Keratinocyte (primary cell): ENCODE results near the gene ZFPM1. TPM values are rescaled to one million over a fixed set of nuclear protein-coding genes. Genes with fewer than 3 reads are reported as not detected.
"Not testable (repeated sequence)": the region's sequence is repeated elsewhere in the genome, so short reads cannot be mapped to it uniquely, and the experiment has no call there.

Experiments
- DNase-seq: peaks from one replicate; pipeline ENCODE4 v3.0.0-alpha.2; 2011; ENCODE audit warnings: low read depth, missing footprints, low spot score
- FAIRE-seq: peaks from 2 replicates; lab custom pipeline; 2011; peaks lifted over from hg19 to GRCh38; lab: Jason Lieb, UNC
- H2AFZ ChIP-seq: 2 replicates; pipeline ENCODE4 v1.6.0; 2012; ENCODE audit warnings: low read length, control low read depth, inconsistent platforms; ENCODE audit not compliant: control insufficient read depth
- H3K27ac ChIP-seq: 2 replicates; pipeline ENCODE4 v1.5.1; 2011; ENCODE audit warnings: low read length; ENCODE audit not compliant: control insufficient read depth, insufficient read depth
- H3K27me3 ChIP-seq: 3 replicates; pipeline ENCODE4 v1.6.0; 2011; ENCODE audit warnings: low read length; ENCODE audit not compliant: control insufficient read depth, insufficient read depth; ENCODE audit errors: extremely low read depth
- H3K36me3 ChIP-seq, 2 experiments: 2 replicates in 1 of 2; 3 replicates in 1 of 2; pipeline ENCODE4 v1.5.1; 2011; ENCODE audit warnings: low read length in 2 of 2, mild to moderate bottlenecking in 1 of 2; ENCODE audit not compliant: control insufficient read depth in 2 of 2, insufficient read depth in 2 of 2; ENCODE audit errors: extremely low read depth in 1 of 2
- H3K4me1 ChIP-seq: 3 replicates; pipeline ENCODE4 v1.5.1; 2011; ENCODE audit warnings: low read length; ENCODE audit not compliant: control insufficient read depth, insufficient read depth; ENCODE audit errors: extremely low read depth
- H3K4me2 ChIP-seq: 3 replicates; pipeline ENCODE4 v1.6.0; 2011; ENCODE audit warnings: low read depth, low read length; ENCODE audit not compliant: control insufficient read depth, insufficient read depth; ENCODE audit errors: extremely low read depth
- H3K4me3 ChIP-seq, 3 experiments: fragments of 200-600 bp in 1 of 3; sonication (generic) in 1 of 3; 2 replicates in 2 of 3; 3 replicates in 1 of 3; pipeline ENCODE4 v1.5.1; 2011 to 2016; ENCODE audit warnings: low read length in 3 of 3, mild to moderate bottlenecking in 3 of 3, control low read depth in 2 of 3, inconsistent platforms in 1 of 3, low read depth in 1 of 3, mixed read lengths in 1 of 3, mixed run types in 1 of 3, moderate library complexity in 1 of 3; ENCODE audit not compliant: control insufficient read depth in 2 of 3, insufficient read depth in 2 of 3; ENCODE audit errors: extremely low read depth in 1 of 3
- H3K79me2 ChIP-seq: 2 replicates; pipeline ENCODE4 v1.6.0; 2012; ENCODE audit warnings: low read length; ENCODE audit not compliant: control insufficient read depth, insufficient read depth
- H3K9ac ChIP-seq: 3 replicates; pipeline ENCODE4 v1.6.0; 2011; ENCODE audit warnings: low read length; ENCODE audit not compliant: control insufficient read depth, insufficient read depth; ENCODE audit errors: extremely low read depth
- H3K9me1 ChIP-seq: 3 replicates; pipeline ENCODE4 v1.6.0; 2011; ENCODE audit warnings: low read length; ENCODE audit not compliant: control insufficient read depth, insufficient read depth; ENCODE audit errors: extremely low read depth
- H3K9me3 ChIP-seq: 2 replicates; pipeline ENCODE4 v1.5.1; 2012; ENCODE audit warnings: low read depth, low read length; ENCODE audit not compliant: control insufficient read depth
- H4K20me1 ChIP-seq: 3 replicates; pipeline ENCODE4 v1.6.0; 2011; ENCODE audit warnings: low read length; ENCODE audit not compliant: control insufficient read depth, insufficient read depth; ENCODE audit errors: extremely low read depth
- CTCF ChIP-seq, 3 experiments: IDR thresholded peaks in 1 of 3; conservative IDR thresholded peaks in 1 of 3; optimal IDR thresholded peaks in 1 of 3; 2 replicates in 2 of 3; 3 replicates in 1 of 3; pipeline versions ENCODE3 to v1.5.1; 2011; ENCODE audit warnings: low read length in 3 of 3, mild to moderate bottlenecking in 3 of 3, moderate library complexity in 2 of 3, control low read depth in 1 of 3, inconsistent platforms in 1 of 3; ENCODE audit not compliant: insufficient read depth in 2 of 3; ENCODE audit errors: extremely low read depth in 1 of 3
- EZH2 ChIP-seq: IDR thresholded peaks from one replicate; pipeline ENCODE4 v1.6.1; 2012; ENCODE audit warnings: inconsistent platforms, mild to moderate bottlenecking, low read length, moderate library complexity
- dilution Hi-C: fragments of 300-500 bp; cut with MboI; formaldehyde crosslinking; loops from one replicate; pipeline ENCODE4 v1.7.0; 2020; ENCODE audit warnings: low sequenced_read_pairs; ENCODE audit not compliant: extremely low pct_ligation_motif_present
- polyA plus RNA-seq, 5 experiments: library from polyadenylated mRNA; depleted of rRNA in 3 of 5; stranded (reverse) in 3 of 5; stranded (forward) in 1 of 5; unstranded in 1 of 5; fragments of >200 nt; gene quantifications; 1 replicate in 1 of 5; 2 replicates in 3 of 5; 3 replicates in 1 of 5; pipeline versions ENCODE4 v1.2.1 to v1.2.3, GENCODE V29; 2011 to 2012; ENCODE audit warnings: missing spikeins in 2 of 5, low read depth in 1 of 5, low replicate concordance in 1 of 5

The ZFPM1 gene
- polyA plus RNA-seq, 1 donor (not counting 4 experiments of a cell fraction or from before 2014, with no cell fraction given), result 0.42 TPM

DNA sequence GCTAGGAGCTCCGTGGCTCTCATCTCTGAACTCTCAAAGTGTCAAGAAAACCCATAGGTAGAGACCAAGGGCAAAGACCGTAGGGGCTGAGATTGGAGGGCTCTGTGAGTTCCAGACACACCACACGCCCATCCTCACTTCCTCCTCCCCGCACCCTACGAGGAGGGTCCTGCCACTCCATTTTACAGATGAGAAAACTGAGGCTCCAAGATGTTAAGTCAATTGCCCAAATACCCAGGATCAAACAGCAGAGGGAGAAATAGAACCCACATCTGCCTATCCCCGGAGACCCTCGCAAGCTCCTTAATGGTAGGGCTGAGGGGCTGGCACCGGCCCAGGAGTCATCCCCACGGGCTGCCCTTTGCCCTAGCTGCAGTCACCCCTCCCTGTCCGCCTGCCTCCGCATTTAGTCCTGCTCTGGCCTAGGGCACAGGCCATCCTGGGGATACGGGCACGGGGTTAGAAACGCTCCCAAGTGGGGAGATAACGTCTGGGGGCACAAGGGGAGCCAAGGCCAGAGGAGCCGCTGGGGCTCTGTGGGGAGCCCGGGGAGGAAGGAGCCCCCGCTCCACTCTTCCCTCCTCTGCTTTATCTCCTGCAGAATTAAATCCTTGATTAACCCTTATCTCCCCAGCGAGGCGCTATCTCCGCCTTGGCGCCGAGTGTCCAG lies 63.0 kb downstream of the ZFPM1 start:
- Histone ChIP-seq H3K27ac (no peak overlapping the region), H4K20me1 (no peaks in the 10 kb centered on the region), H3K36me3 (no peaks in the 10 kb centered on the region), H2AFZ (no peak overlapping the region), H3K79me2 (no peaks in the 10 kb centered on the region), H3K9me1 (no peaks in the 10 kb centered on the region), H3K4me1 (no peaks in the 10 kb centered on the region), H3K9ac (no peak overlapping the region), H3K4me2 (no peak overlapping the region), H3K9me3 (no peaks in the 10 kb centered on the region), H3K27me3 (no peaks in the 10 kb centered on the region), H3K4me3 (no peak overlapping the region)
- TF ChIP-seq CTCF (optimal IDR thresholded peaks at IDR 0.05 in 1 of 3, IDR thresholded peaks at IDR 0.05 in 1 of 3, conservative IDR thresholded peaks at IDR 0.05 in 1 of 3; ENCODE audit: extremely low read depth in 1 of 3, insufficient read depth in 2 of 3, low read length in 3 of 3), result no peak
- TF ChIP-seq EZH2, result no peak
- dilution Hi-C loops, result no loop called here
- no peak for DNase-seq
- no peak for FAIRE-seq

DNA sequence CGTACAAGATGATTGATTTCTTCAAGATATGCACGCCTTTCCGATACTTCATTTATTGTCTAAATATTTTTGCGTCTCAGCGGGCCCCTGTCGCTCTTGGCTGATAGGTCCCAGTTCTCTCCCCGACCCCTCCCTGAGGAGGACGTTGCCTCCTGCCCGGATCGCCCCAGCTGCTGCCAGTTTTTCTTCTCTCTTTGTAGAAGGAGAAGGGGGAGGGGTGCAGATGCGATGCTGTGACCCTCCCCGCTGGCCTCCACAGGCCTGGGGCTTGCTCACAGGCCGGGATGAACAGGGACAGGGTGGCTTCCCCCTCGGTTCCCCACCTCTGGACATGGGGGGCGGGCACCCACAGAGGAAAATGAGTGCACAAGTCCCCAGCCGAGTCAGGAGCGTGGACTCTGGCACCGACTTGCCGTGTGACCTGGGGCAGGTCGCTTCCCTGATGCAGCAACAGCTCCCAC lies 63.6 kb downstream of the ZFPM1 start:
- Histone ChIP-seq H3K4me2 (no peak overlapping the region), H3K27me3 (no peaks in the 10 kb centered on the region), H3K36me3 (no peaks in the 10 kb centered on the region), H3K9me3 (no peaks in the 10 kb centered on the region), H3K4me3 (no peak overlapping the region), H3K9me1 (no peaks in the 10 kb centered on the region), H3K27ac (no peak overlapping the region), H3K9ac (no peak overlapping the region), H3K4me1 (no peaks in the 10 kb centered on the region), H2AFZ (no peak overlapping the region), H3K79me2 (no peaks in the 10 kb centered on the region), H4K20me1 (no peaks in the 10 kb centered on the region)
- TF ChIP-seq EZH2 (no peak), CTCF (optimal IDR thresholded peaks at IDR 0.05 in 1 of 3, IDR thresholded peaks at IDR 0.05 in 1 of 3, conservative IDR thresholded peaks at IDR 0.05 in 1 of 3; ENCODE audit: extremely low read depth in 1 of 3, insufficient read depth in 2 of 3, low read length in 3 of 3) (no peak)
- FAIRE-seq, result no peak
- no peak for DNase-seq
- dilution Hi-C loops, result no loop called here

DNA sequence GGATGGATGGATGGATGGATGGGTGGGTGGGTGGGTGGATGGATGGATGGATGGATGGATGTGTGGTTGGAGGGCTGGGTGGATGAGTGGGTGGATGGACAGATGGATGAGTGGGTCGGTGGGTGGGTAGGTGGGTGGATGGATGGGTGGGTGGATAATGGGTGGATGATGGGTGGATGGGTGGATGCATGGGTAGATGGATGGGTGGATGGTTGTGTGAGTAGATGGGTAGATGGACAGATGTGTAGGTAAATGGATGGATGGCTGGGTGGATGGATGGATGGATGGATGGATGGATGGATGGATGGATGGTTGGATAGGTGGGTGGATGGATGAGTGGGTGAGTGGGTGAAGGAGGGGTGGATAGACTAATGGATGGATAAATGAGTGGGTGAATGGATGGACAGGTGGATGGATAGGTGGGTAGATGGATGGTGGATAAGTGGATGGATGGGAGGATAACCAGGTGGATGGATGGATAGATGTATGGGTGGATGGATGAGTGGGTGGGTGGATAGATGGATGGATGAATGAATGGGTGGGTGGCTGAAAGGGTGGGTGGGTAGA lies 64.2 kb downstream of the ZFPM1 start:
- FAIRE-seq, H3K79me2 ChIP-seq, dilution Hi-C loops, H4K20me1 ChIP-seq, H3K36me3 ChIP-seq, H3K9me1 ChIP-seq, H3K27ac ChIP-seq, H2AFZ ChIP-seq, H3K9me3 ChIP-seq, DNase-seq, H3K9ac ChIP-seq, H3K27me3 ChIP-seq, H3K4me1 ChIP-seq, H3K4me3 ChIP-seq, H3K4me2 ChIP-seq: not testable (repeated sequence)
